Measurements from ENCODE around the gene CDA. TPM values are rescaled to one million over a fixed set of nuclear protein-coding genes. Genes with fewer than 3 reads are reported as not detected.
A peak's percentile ranks its signal among the peaks of the same experiment; 100 is the strongest.

The CDA gene
- total and polyA plus RNA-seq, 10 of the 15 experiments (the other 5 are each of a cell fraction or from before 2014, with no cell fraction given), result not detected

DNA sequence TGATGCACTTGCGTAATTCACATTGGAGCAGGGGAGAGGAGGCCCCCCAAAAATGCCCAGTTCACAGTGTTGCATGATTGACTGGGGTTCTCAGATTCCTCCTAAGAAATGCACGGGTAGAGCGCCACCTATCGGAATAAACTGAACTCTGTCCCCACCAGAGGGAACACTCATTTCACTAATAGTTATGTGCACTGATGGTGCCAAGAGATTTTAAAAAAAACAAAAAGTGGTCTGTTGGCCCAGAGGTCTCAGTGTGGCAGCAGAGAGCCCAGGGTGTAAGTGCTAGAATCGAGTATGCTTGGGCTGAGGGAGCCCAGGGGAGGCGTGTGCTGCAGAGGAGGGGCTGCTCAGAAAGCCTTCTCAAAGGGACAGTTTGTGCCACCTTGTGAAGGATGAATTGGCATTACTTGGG lies 51.3 kb downstream of the CDA start (continued):
- TF ChIP-seq CBX5 (IDR thresholded peaks at IDR 0.05; ENCODE audit: low read depth) (no peak), CBX3 (IDR thresholded peaks at IDR 0.05; ENCODE audit: borderline replicate concordance, low read depth) (no peak), RBBP5 (conservative IDR thresholded peaks at IDR 0.05) (no peak), MTA2 (IDR thresholded peaks at IDR 0.05; ENCODE audit: low read depth) (no peak), YBX1 (IDR thresholded peaks at IDR 0.05) (no peak), MTA3 (IDR thresholded peaks at IDR 0.05; ENCODE audit: borderline replicate concordance, low read length) (no peak)
- TF ChIP-seq, protein P1, sequence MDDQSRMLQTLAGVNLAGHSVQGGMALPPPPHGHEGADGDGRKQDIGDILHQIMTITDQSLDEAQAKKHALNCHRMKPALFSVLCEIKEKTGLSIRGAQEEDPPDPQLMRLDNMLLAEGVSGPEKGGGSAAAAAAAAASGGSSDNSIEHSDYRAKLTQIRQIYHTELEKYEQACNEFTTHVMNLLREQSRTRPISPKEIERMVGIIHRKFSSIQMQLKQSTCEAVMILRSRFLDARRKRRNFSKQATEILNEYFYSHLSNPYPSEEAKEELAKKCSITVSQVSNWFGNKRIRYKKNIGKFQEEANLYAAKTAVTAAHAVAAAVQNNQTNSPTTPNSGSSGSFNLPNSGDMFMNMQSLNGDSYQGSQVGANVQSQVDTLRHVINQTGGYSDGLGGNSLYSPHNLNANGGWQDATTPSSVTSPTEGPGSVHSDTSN (IDR thresholded peaks at IDR 0.05; ENCODE audit: insufficient replicate concordance, low read depth, low read length), result peak; percentile 31
- TF ChIP-seq, protein P2, sequence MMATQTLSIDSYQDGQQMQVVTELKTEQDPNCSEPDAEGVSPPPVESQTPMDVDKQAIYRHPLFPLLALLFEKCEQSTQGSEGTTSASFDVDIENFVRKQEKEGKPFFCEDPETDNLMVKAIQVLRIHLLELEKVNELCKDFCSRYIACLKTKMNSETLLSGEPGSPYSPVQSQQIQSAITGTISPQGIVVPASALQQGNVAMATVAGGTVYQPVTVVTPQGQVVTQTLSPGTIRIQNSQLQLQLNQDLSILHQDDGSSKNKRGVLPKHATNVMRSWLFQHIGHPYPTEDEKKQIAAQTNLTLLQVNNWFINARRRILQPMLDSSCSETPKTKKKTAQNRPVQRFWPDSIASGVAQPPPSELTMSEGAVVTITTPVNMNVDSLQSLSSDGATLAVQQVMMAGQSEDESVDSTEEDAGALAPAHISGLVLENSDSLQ (IDR thresholded peaks at IDR 0.05), result peak; percentile 85

DNA sequence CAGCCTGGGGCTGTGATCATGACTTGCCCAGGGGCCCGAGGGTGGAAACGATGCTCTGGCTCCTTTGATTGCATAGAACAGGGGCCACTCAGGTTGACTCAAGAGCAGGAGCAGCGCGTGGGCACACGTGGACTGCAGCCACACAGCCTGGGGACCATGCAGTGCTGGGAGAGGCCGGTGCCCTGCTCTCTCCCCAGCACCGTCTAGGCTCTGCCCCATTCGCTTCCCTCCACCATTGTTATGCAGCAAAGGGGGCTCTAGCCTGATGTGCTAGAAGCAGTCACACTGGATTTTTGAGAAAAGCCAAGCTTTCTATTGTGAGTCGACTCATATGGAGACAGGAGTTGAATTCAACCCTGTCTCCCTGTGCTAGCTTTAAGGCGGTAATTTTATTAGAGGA lies 53.1 kb downstream of the CDA start:
- no TSS peak for BruUV-seq (replicated peaks)
- FAIRE-seq, result no peak
- intact Hi-C loops (cut with micrococcal nuclease; ENCODE audit: unreplicated experiment), result no loop called here
- POLR2A ChIA-PET, result interaction anchor here (1.6 kb wide), 1 partner anchor 8 kb away, joined by 3 read pairs; no protein-coding TSS in a partner anchor
- Histone ChIP-seq H3K4me3 (no peak overlapping the region), H3K4me2 (ENCODE audit: control insufficient read depth, insufficient read depth) (no peak overlapping the region), H3K4me1 (ENCODE audit: control insufficient read depth, insufficient read depth, low read length) (no peaks in the 10 kb centered on the region), H3K9ac (ENCODE audit: control insufficient read depth, insufficient read depth, low read length) (no peak overlapping the region), H3K9me3 (replicated peaks; ENCODE audit: control insufficient read depth, insufficient read depth, low read length) (no peaks in the 10 kb centered on the region), H3K36me3 (ENCODE audit: control insufficient read depth in 2 of 2, insufficient read depth in 2 of 2, low read length in 1 of 2) (no peaks in the 10 kb centered on the region), H4K20me1 (ENCODE audit: control insufficient read depth, insufficient read depth) (no peaks in the 10 kb centered on the region), H3K27me3 (replicated peaks in 1 of 2; ENCODE audit: control insufficient read depth in 2 of 2, insufficient read depth in 2 of 2, low read length in 1 of 2) (no peaks in the 10 kb centered on the region), H3K27ac (ENCODE audit: control insufficient read depth, insufficient read depth) (no peak overlapping the region), H2AFZ (ENCODE audit: control insufficient read depth, low read depth, low read length) (no peak overlapping the region), H3K79me2 (ENCODE audit: control insufficient read depth, insufficient read depth, low read length) (no peaks in the 10 kb centered on the region)
- SMC1A ChIA-PET (ENCODE audit: uncharacterized antibody, unreplicated experiment), result interaction anchor here (1.2 kb wide), 1 partner anchor 19 kb away, joined by 4 read pairs; no protein-coding TSS in a partner anchor
- 57% methylated on average over 10 of the region's 10 CpGs for WGBS (ENCODE audit: insufficient coverage, insufficient replicate concordance, low lambda C conversion rate, missing lambda C conversion rate)
- in situ Hi-C loops (cut with MboI), result no loop called here
- RAD21 ChIA-PET (ENCODE audit: unreplicated experiment), result interaction anchor here (1.3 to 2.2 kb wide), 2 partner anchors 119 to 148 kb away, joined by 3 to 4 read pairs; no protein-coding TSS in a partner anchor
- CTCF ChIA-PET, result interaction anchor here (0.8 to 2.2 kb wide), 5 partner anchors 8 to 184 kb away, joined by 3 to 8 read pairs (median 6); no protein-coding TSS in a partner anchor
- no peak for ATAC-seq
- no peak for DNase-seq (ENCODE audit: low read depth, low spot score)
- TF ChIP-seq POU2F2 (IDR thresholded peaks at IDR 0.05; ENCODE audit: borderline replicate concordance, low read depth, low read length) (no peak), CREM (IDR thresholded peaks at IDR 0.05; ENCODE audit: low read depth) (no peak), MEF2B (IDR thresholded peaks at IDR 0.05; ENCODE audit: partially characterized antibody, poor library complexity, severe bottlenecking) (no peak), RAD21 (IDR thresholded peaks at IDR 0.05; ENCODE audit: insufficient read depth, low read depth, low read length) (no peak), SMAD1 (IDR thresholded peaks at IDR 0.05; ENCODE audit: low read depth, partially characterized antibody) (no peak)
- TF ChIP-seq, protein P3, sequence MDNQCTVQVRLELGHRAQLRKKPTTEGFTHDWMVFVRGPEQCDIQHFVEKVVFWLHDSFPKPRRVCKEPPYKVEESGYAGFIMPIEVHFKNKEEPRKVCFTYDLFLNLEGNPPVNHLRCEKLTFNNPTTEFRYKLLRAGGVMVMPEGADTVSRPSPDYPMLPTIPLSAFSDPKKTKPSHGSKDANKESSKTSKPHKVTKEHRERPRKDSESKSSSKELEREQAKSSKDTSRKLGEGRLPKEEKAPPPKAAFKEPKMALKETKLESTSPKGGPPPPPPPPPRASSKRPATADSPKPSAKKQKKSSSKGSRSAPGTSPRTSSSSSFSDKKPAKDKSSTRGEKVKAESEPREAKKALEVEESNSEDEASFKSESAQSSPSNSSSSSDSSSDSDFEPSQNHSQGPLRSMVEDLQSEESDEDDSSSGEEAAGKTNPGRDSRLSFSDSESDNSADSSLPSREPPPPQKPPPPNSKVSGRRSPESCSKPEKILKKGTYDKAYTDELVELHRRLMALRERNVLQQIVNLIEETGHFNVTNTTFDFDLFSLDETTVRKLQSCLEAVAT (IDR thresholded peaks at IDR 0.05), result no peak
- TF ChIP-seq, protein P4, sequence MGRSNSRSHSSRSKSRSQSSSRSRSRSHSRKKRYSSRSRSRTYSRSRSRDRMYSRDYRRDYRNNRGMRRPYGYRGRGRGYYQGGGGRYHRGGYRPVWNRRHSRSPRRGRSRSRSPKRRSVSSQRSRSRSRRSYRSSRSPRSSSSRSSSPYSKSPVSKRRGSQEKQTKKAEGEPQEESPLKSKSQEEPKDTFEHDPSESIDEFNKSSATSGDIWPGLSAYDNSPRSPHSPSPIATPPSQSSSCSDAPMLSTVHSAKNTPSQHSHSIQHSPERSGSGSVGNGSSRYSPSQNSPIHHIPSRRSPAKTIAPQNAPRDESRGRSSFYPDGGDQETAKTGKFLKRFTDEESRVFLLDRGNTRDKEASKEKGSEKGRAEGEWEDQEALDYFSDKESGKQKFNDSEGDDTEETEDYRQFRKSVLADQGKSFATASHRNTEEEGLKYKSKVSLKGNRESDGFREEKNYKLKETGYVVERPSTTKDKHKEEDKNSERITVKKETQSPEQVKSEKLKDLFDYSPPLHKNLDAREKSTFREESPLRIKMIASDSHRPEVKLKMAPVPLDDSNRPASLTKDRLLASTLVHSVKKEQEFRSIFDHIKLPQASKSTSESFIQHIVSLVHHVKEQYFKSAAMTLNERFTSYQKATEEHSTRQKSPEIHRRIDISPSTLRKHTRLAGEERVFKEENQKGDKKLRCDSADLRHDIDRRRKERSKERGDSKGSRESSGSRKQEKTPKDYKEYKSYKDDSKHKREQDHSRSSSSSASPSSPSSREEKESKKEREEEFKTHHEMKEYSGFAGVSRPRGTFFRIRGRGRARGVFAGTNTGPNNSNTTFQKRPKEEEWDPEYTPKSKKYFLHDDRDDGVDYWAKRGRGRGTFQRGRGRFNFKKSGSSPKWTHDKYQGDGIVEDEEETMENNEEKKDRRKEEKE (IDR thresholded peaks at IDR 0.05), result no peak
